Liver (tissue), 9 donors: ENCODE results near the gene SLC45A2. TPM values are rescaled to one million over a fixed set of nuclear protein-coding genes. Genes with fewer than 3 reads are reported as not detected.
A peak's percentile ranks its signal among the peaks of the same experiment; 100 is the strongest.

Source experiments
- DNase-seq: peaks from one replicate; pipeline ENCODE4 v3.0.0-alpha.2; 2017; ENCODE audit warnings: low spot score
- H3K27ac ChIP-seq, 2 donors: one replicate each; pipeline ENCODE4 v1.7.0; 2013; ENCODE audit warnings: inconsistent platforms in 2 of 2, low read length in 2 of 2, control low read depth in 1 of 2, low read depth in 1 of 2, mild to moderate bottlenecking in 1 of 2
- H3K27me3 ChIP-seq, 4 donors: one replicate each; pipeline versions ENCODE4 v1.6.1 to v1.7.0; 2013; ENCODE audit warnings: low read length in 3 of 4, inconsistent platforms in 1 of 4, mild to moderate bottlenecking in 1 of 4, moderate library complexity in 1 of 4; ENCODE audit not compliant: control insufficient read depth in 4 of 4, insufficient read depth in 4 of 4
- H3K36me3 ChIP-seq, 4 donors: one replicate each; pipeline versions ENCODE4 v1.6.1 to v1.7.0; 2013; ENCODE audit warnings: low read length in 3 of 4, mild to moderate bottlenecking in 3 of 4, low read depth in 1 of 4, moderate library complexity in 1 of 4; ENCODE audit not compliant: control insufficient read depth in 4 of 4, insufficient read depth in 3 of 4
- H3K4me1 ChIP-seq, 4 donors: one replicate each; pipeline versions ENCODE4 v1.6.1 to v1.7.0; 2013; ENCODE audit warnings: low read length in 3 of 4, mild to moderate bottlenecking in 3 of 4, moderate library complexity in 1 of 4; ENCODE audit not compliant: control insufficient read depth in 4 of 4, insufficient read depth in 4 of 4
- H3K4me3 ChIP-seq, 3 donors: one replicate each; pipeline versions ENCODE4 v1.6.1 to v1.7.0; 2013; ENCODE audit warnings: low read length in 3 of 3, control low read depth in 1 of 3, low read depth in 1 of 3, mild to moderate bottlenecking in 1 of 3
- H3K9ac ChIP-seq, 2 donors: one replicate each; pipeline ENCODE4 v1.7.0; 2013; ENCODE audit warnings: low read length in 2 of 2, mild to moderate bottlenecking in 2 of 2, moderate library complexity in 2 of 2, control low read depth in 1 of 2, low read depth in 1 of 2
- H3K9me3 ChIP-seq, 4 donors: one replicate each; pipeline versions ENCODE4 v1.6.1 to v1.7.0; 2013; ENCODE audit warnings: low read length in 3 of 4; ENCODE audit not compliant: control insufficient read depth in 4 of 4
- ATF3 ChIP-seq: IDR thresholded peaks from 2 replicates; pipeline ENCODE4 v1.6.1; 2016; ENCODE audit warnings: antibody characterized with exemption
- CTCF ChIP-seq: fragments of 150-350 bp; IDR thresholded peaks from 2 replicates; pipeline ENCODE4 v1.5.1; 2017; ENCODE audit warnings: improper control_type of control experiment, low read depth, low read length; ENCODE audit not compliant: missing input control
- EGR1 ChIP-seq, 2 donors: IDR thresholded peaks; 2 replicates each; pipeline ENCODE4 v1.6.1; 2016 to 2018; ENCODE audit warnings: antibody characterized with exemption in 2 of 2, low read depth in 2 of 2
- FOXA1 ChIP-seq: IDR thresholded peaks from 2 replicates; pipeline ENCODE4 v1.6.1; 2016; ENCODE audit warnings: antibody characterized with exemption
- FOXA2 ChIP-seq: IDR thresholded peaks from 2 replicates; pipeline ENCODE4 v1.6.1; 2016; ENCODE audit warnings: antibody characterized with exemption
- GABPA ChIP-seq, 2 donors: IDR thresholded peaks in 1 of 2; conservative IDR thresholded peaks in 1 of 2; 2 replicates each; pipeline ENCODE4 v1.6.1; 2016; ENCODE audit warnings: antibody characterized with exemption in 2 of 2, mild to moderate bottlenecking in 1 of 2, moderate library complexity in 1 of 2
- HNF4A ChIP-seq, 2 donors: conservative IDR thresholded peaks; 2 replicates each; pipeline ENCODE4 v1.6.1; 2016; ENCODE audit warnings: antibody characterized with exemption in 2 of 2, mild to moderate bottlenecking in 2 of 2
- HNF4G ChIP-seq: IDR thresholded peaks from 2 replicates; pipeline ENCODE4 v1.6.1; 2016; ENCODE audit warnings: antibody characterized with exemption
- JUND ChIP-seq, 2 donors: IDR thresholded peaks; 2 replicates each; pipeline ENCODE4 v1.6.1; 2016; ENCODE audit warnings: antibody characterized with exemption in 2 of 2
- MAX ChIP-seq: IDR thresholded peaks from 2 replicates; pipeline ENCODE4 v1.6.1; 2016; ENCODE audit warnings: antibody characterized with exemption
- NR2F2 ChIP-seq: IDR thresholded peaks from 2 replicates; pipeline ENCODE4 v1.6.1; 2016; ENCODE audit warnings: antibody characterized with exemption
- RAD21 ChIP-seq, 2 donors: IDR thresholded peaks; 2 replicates each; pipeline ENCODE4 v1.6.1; 2016; ENCODE audit warnings: antibody characterized with exemption in 2 of 2, mild to moderate bottlenecking in 2 of 2
- REST ChIP-seq: IDR thresholded peaks from 2 replicates; pipeline ENCODE4 v1.6.1; 2016; ENCODE audit warnings: antibody characterized with exemption, mild to moderate bottlenecking
- RXRA ChIP-seq, 2 donors: IDR thresholded peaks; 2 replicates each; pipeline ENCODE4 v1.6.1; 2017 to 2018; ENCODE audit warnings: antibody characterized with exemption in 2 of 2, mild to moderate bottlenecking in 1 of 2
- SP1 ChIP-seq: IDR thresholded peaks from 2 replicates; pipeline ENCODE4 v1.6.1; 2018; ENCODE audit warnings: antibody characterized with exemption, mild to moderate bottlenecking
- TAF1 ChIP-seq: conservative IDR thresholded peaks from 2 replicates; pipeline ENCODE4 v1.6.1; 2016; ENCODE audit warnings: antibody characterized with exemption, mild to moderate bottlenecking
- YY1 ChIP-seq: IDR thresholded peaks from 2 replicates; pipeline ENCODE4 v1.6.1; 2016; ENCODE audit warnings: antibody characterized with exemption, mild to moderate bottlenecking
- ZBTB33 ChIP-seq: IDR thresholded peaks from 2 replicates; pipeline ENCODE4 v1.6.1; 2016; ENCODE audit warnings: antibody characterized with exemption
- WGBS: extraction: QIAGEN DNeasy Blood & Tissue Kit; methylation state at CpG from one replicate; pipeline ENCODE4 v1.1.7; 2013; 5-methylcytosine and 5-hydroxymethylcytosine counted together
- polyA plus RNA-seq, 2 donors: library from polyadenylated mRNA; stranded (reverse) in 1 of 2; unstranded in 1 of 2; fragments of 200-250 nt in 1 of 2; fragments of >200 nt in 1 of 2; fragmentation: Nextera tagmentation in 1 of 2; extraction: Ambion mirVana in 1 of 2; gene quantifications; one replicate each; pipeline versions ENCODE4 v1.2.1 to v1.2.3, GENCODE V29; 2013 to 2015
- total RNA-seq, 2 donors: library from RNA; depleted of rRNA; stranded (reverse); fragments of >200 nt; gene quantifications; one replicate each; pipeline ENCODE4 v1.2.3, GENCODE V29; 2014
- donor health status: healthy.
- donor health status: healthy.
- donor health status: healthy.
- donor health status: healthy.
- donor health status: healthy.

SLC45A2 gene
- total and polyA plus RNA-seq, 4 donors = 0.01 to 1.3 TPM; not detected in 2

GRCh38 chr5:34013547-34013946, 29.1 kb upstream of the SLC45A2 start:
- TF ChIP-seq JUND (IDR thresholded peaks at IDR 0.05) (no peak), GABPA (IDR thresholded peaks at IDR 0.05 in 1 of 2, conservative IDR thresholded peaks at IDR 0.05 in 1 of 2) (no peak), ZBTB33 (no peak), RXRA (IDR thresholded peaks at IDR 0.05) (no peak), YY1 (no peak), ATF3 (no peak)
- Histone ChIP-seq H3K4me1 (peaks cover 0 to 49% (median 39%) of the 10 kb centered on the region in 4 donors), H3K27ac (no peak overlapping the region), H3K27me3 (no peaks in the 10 kb centered on the region), H3K4me3 (no peak overlapping the region), H3K9me3 (no peaks in the 10 kb centered on the region), H3K36me3 (no peaks in the 10 kb centered on the region), H3K9ac (no peak overlapping the region)
- 88% methylated on average over 3 of the region's 3 CpGs for WGBS
- no peak for DNase-seq

GRCh38 chr5:34012791-34013190, 28.3 kb upstream of the SLC45A2 start:
- Histone ChIP-seq H3K9ac (no peak overlapping the region), H3K4me3 (no peak overlapping the region), H3K9me3 (no peaks in the 10 kb centered on the region), H3K4me1 (peaks cover 0 to 49% (median 41%) of the 10 kb centered on the region in 4 donors), H3K27me3 (no peaks in the 10 kb centered on the region), H3K27ac (peak overlapping the region in 1 of 2 donors; percentile 34), H3K36me3 (no peaks in the 10 kb centered on the region)
- DNase-seq = no peak
- TF ChIP-seq RAD21 (IDR thresholded peaks at IDR 0.05) (peak in 1 of 2 donors; percentile 41), EGR1 (IDR thresholded peaks at IDR 0.05; ENCODE audit: low read depth in 2 of 2) (no peak), RXRA (IDR thresholded peaks at IDR 0.05) (peak; percentile 52 to 60), FOXA1 (no peak), YY1 (peak; percentile 29), SP1 (peak; percentile 41), ZBTB33 (peak; percentile 15), HNF4A (conservative IDR thresholded peaks at IDR 0.05) (peak; percentile 43 to 50)

GRCh38 chr5:34011536-34011935, 27.0 kb upstream of the SLC45A2 start:
- TF ChIP-seq CTCF (no peak), YY1 (no peak), HNF4G (no peak), JUND (IDR thresholded peaks at IDR 0.05) (no peak), RXRA (IDR thresholded peaks at IDR 0.05) (no peak), FOXA2 (no peak), SP1 (no peak), REST (no peak), RAD21 (IDR thresholded peaks at IDR 0.05) (no peak), NR2F2 (no peak), MAX (no peak), TAF1 (no peak)
- DNase-seq = no peak
- Histone ChIP-seq H3K9ac (no peak overlapping the region), H3K9me3 (no peaks in the 10 kb centered on the region), H3K4me3 (no peak overlapping the region), H3K36me3 (no peaks in the 10 kb centered on the region), H3K27ac (no peak overlapping the region), H3K27me3 (no peaks in the 10 kb centered on the region), H3K4me1 (peaks cover 0 to 47% (median 37%) of the 10 kb centered on the region in 4 donors)
- 92% methylated on average over 4 of the region's 4 CpGs for WGBS
